Stimulated activated CD8-positive, alpha-beta memory T cell treated with anti-CD3 and anti-CD28 coated beads, Interleukin-7, amount 100 ng/mL, for 1 hour (primary cell): ENCODE measurements around the gene MEAF6.
"Not testable (repeated sequence)": the region's sequence is repeated elsewhere in the genome, so short reads cannot be mapped to it uniquely, and the experiment has no call there.

Experiments used
- DNase-seq, 2 donors: peaks; one replicate each; pipeline ENCODE4 v3.0.0-alpha.2; 2020; ENCODE audit warnings: low read depth in 2 of 2

Gene MEAF6

DNA sequence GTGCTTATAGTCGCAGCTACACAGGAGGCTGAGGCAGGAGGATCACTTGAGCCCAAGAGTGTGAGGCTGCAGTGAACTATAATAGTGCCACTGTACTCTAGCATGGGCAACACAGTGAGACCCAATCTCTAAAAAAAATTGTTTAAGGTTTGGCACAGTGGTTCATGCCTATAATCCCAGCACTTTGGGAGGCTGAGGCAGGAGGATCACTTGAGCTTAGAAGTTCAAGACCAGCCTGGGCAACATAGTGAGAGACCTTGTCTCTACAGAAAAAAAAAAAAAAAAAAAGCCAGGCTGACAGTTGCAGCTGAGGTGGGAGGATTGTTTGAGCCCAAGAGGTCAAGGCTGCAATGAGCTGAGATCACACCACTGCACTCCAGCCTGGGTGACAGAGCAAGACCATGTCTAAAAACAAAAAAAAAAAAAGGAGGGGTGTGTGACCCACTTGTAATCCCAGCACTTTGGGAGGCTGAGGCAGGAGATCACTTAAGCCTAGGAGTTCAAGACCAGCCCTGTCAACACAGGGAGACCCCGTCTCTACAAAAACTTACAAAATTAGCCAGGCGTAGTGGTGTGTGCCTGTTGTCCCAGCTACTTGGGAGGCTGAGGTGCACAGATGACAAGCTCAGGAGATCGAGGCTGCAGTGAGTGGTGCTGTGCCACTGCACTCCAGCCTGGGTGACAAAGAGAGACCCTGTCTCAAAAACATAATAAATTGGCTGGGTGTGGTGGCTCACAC is 18.0 kb upstream of the MEAF6 start:
- DNase-seq: not testable (repeated sequence)

DNA sequence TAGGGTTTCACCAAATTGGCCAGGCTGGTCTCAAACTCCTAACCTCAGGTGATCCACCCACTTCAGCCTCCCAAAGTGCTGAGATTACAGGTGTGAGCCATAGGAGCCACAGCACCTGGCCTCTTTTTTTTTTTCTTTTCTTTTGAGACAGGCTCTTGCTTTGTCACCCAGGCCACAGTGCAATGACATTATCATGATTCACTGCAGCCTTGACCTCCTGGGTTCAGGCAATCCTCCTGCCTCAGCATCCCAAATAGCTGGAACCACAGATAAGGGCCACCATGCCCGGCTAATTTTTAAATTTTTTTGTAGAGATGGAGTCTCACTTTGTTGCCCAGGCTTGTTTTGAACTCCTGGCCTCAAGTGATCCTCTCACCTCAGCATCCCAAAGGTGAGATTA is 15.3 kb upstream of the MEAF6 start:
- DNase-seq: not testable (repeated sequence)

DNA sequence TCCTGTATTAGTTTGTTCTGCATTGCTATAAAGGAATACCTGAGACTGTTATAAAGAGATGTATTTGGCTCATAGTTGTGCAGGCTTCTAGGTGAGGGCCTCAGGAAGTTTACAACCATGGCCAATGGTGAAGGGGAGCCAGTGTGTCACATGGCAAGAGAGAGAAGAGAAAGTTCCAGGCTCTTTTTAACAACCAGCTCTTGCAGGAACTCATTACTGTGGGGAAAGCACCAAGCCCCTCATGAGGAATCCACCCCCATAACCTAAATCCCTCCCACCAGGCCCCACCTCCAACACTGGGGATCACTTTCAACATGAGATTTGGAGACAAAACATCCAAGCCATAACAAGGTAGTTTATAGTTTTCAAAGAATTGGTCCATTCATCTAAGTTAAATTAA is 5.0 kb upstream of the MEAF6 start:
- DNase-seq: no peak

DNA sequence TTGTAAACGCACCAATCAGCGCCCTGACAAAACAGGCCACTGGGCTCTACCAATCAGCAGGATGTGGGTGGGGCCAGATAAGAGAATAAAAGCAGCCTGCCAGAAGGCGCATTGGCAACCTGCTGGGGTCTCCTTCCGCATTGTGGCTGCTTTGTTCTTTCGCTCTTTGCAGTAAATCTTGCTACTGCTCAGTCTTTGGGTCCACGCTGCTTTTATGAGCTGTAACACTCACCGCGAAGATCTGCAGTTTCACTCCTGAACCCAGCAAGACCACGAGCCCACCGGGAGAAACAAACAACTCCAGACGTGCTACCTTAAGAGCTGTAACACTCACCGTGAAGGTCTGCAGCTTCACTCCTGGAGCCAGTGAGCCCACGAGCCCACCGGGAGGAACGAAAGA is 4.4 kb upstream of the MEAF6 start:
- peak in 1 of 2 donors; percentile 22 for DNase-seq

DNA sequence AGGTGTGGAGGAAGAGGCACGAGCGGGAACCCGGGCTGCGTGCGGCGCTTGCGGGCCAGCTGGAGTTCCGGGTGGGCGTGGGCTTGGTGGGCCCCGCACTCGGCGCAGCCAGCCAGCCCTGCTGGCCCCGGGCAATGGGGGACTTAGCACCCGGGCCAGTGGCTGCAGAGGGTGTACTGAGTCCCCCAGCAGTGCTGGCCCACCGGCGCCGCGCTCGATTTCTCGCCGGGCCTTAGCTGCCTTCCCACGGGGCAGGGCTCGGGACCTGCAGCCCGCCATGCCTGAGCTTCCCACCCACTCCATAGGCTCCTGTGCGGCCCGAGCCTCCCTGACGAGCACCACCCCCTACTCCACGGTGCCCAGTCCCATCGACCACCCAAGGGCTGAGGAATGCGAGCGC is 3.7 kb upstream of the MEAF6 start:
- not testable (repeated sequence) for DNase-seq

DNA sequence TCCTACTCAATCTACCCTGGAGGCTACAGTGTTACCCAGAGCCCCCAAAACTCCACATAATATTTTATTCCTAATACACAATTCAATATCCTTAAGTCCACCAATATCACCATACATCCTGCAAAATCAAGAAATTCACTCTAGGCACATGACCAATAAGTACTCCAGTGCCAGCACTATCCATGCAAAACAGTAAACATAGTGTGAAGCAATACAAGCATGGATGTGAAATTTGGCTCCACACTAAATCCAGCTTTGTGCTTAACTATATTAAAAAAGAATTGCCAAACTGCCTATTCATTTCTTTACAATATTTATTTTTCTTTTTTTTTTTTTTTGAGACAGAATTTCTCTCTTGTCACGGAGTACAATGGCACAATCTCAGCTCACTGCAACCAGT is 3.0 kb upstream of the MEAF6 start:
- DNase-seq: no peak

DNA sequence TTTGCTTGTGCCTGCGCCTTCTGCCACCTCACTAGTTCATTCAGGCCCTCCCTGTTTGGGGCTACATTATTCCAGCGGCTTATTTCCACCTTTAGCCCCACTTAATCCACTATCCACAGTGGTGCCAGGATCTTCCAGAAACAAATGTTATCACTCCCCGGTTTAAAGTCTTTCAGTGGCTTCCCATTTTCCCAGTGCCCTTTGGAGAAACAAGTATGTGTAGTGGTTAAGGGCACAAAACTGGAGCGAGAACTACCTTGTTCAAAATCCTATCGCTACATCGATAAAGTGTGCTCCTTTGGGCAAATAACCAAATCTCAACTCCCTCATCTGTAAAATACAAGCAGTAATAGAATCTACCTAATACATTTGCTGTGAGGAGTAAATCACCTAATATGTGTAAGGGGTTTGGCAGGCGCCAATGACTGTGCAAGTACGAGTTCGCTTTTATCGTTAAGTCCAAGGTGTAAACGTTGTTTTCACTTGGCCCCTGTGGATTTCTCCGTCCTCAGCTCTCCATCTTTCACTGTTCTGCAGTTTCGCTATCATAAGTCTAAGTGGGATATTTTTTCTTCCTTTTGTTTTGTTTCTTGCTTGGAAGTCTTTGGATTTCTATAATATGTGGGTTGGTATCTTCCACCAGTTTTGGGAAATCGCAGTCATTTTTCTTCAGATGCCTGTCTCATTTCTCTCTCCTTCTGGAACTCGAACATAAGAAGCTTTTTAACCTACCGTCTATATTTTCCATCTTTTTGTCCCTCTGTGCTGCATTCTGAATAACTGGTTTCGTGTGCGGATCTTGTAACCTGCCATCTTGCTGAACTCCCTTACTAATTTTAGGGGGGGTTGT is 844 bp upstream of the MEAF6 start:
- DNase-seq: no peak

DNA sequence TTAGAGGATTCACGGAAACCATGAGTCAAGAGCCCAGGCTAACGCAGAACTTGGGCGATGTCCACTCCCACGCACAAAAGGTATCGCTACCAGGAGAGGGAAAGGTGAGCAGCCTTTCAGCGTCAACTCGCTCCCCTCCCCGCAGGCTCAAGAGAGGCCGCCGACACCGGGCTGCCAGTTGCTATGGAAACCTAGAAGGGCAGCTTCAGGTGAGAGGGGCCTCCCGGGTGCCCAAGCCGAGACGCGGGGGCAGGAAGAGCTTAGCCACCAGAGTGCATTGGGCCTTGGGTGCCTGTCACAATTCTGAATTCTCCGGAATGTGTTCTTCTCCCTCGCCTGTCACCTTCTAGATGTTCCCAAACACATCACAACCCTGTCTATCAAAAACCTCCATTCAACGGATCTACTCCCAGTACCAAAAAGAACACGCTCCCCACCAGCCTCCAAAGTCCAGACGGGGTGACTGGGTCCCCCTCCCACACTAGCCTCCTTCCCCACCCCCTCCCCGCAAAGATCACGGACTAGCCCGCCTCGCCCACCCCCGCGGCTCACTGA is 694 bp downstream of the MEAF6 start:
- peak in 1 of 2 donors; percentile 8 for DNase-seq

DNA sequence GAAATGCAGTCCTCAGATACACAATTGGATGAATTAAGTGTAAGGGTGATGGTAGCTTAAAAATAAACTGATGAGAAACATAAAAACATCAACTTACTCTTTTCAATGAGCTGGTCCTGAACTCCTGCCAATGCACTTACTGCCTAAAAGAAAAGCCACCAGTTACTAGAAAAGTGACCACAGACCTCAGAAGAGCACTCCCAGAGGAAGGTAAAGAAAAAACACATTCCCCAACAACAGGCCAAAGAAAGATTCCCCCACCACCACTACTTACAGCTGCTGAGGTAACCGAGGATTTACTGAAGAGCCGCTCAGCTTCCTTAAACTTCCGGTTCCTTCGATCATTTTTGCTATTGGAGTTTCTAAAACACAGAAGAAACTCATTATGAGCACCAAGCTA is 5.4 kb downstream of the MEAF6 start:
- DNase-seq: no peak

DNA sequence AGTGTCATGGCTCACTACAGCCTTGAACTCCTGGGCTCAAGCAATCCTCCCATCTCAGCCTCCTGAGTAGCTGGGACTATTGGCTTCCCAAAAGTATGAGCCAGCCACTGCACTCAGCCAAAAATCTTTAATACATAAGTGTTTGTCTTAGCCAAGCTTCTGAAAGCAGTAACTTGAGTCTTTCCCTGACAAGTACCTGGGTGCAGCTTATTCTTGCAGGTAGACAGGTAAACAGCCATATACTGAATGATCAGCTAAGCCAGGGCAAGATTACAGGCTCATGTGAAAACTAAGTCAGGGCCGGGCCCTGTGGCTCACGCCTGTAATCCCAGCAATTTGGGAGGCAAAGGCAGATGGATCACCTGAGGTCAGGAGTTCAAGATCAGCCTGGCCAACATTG is 7.8 kb downstream of the MEAF6 start:
- DNase-seq: no peak

DNA sequence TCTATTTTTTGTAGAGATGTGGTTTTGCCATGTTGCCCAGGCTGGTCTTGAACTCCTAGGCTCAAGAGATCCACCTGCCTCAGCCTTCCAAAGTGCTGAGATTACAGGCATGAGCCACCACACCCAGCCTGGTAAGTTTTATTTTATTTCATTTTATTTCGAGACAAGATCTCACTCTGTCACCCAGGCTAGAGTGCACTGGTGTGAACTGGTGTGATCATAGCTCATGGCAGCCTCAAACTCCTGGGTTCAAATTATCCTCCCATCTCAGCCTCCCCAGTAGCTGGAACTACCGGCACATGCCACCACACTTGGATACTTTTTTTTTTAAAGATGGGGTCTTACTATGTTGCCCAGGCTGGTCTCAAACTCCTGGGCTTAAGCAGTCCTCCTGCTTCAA is 11.8 kb downstream of the MEAF6 start:
- not testable (repeated sequence) for DNase-seq

DNA sequence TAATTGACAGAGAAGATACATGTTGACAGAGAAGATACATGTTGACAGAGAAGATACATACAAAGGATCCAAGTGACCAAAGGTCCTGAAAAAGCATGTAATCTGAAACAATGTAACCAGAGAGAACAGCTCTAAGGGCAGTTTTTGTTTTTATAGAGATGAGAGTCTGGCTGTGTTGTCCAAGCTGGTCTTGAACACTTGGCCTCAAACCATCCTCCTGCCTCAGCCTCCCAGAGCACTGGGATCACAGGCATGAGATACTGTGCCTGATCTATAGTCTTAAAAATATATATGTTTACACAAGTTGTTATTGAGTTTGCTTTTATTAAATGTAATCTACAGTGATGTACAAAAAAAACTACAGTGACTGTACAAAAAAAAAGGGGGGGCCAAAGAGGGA is 12.5 kb downstream of the MEAF6 start:
- DNase-seq: no peak

DNA sequence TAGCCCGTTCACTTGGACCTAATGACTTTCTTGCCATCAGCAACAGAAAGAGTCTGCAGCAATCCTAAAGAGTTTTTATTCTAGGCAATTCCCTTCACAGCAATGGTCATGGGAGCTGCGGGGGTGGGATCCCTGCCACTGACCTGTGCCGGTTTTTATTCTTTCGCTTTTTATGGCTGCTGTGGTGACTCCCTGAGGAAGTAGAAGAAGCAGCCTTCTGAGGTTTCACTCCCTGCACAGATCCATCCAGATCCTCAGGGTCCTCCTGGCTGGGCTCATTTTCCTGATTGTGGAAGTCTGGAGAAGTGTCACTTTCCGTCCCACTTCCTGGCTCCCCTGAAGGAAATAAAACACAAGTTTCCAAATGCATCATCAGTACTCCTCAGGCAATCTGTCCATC is 12.9 kb downstream of the MEAF6 start:
- DNase-seq: no peak

DNA sequence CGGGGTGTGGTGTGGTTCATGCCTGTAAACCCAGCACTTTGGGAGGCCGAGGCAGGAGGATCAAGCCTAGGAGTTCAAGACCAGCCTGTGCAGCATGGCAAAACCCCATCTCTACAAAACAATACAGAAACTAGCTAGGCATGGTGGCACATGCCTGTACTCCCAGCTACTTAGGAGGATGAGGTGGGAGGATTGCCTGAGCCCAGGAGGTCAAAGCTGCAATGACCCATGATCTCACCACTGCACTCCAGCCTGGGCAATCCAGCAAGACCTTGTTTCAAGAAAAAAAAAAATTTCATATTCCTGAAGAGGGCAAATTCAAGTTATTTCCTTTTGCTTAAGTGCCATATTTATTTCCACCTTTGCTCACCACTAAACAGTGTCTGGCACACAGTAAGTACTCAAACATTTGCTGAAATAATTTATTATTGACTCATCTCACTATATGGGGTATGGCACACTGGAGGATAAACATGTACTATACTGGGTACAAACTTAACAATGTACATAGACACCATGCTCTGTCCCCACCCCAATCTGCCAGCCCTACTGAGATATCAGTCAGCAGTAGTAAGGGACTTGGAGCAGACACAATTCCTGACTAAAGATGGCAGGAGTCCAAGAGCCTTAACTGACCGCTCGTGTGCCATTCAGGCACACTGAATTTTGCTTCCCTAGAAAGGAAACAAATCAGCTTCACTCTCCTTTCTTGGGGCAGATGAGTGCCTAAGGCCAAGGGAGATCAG is 15.5 kb downstream of the MEAF6 start:
- no peak for DNase-seq

DNA sequence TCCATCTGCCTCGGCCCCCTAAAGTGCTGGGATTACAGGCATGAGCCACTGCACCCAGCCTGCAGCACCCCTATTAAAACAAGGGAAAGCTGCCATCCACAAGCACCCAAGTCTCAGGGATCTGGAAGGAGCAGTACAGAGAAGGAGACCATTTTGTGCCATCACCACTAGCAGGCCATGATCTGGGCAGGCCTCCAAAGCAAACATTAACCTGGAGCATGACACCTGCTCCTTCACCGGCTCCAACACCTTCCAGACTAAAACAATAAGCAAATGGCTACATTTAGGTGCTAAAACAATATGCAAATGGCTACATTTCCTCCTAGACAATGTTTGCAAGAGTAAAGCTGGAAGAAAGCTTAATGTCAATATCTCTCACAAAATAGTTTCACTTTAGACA is 16.7 kb downstream of the MEAF6 start:
- no peak for DNase-seq

DNA sequence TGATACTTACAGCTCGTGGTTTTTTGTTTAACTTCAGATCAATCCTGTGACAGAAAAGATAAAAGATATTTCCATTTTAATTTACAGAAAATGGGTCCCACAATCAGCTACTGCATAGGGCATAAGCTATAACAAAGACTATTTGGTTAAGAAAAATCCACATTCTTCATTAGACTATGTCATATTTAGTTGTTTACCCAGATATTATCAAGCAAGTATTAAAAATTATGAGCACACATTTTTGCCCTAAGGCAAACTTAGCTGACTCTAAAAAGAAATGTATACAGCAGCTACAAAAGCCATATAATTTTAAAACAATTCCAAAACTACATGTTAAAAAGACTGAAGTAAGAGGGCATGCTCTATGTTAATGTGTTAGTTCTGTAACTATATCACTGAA is 18.7 kb downstream of the MEAF6 start:
- no peak for DNase-seq

DNA sequence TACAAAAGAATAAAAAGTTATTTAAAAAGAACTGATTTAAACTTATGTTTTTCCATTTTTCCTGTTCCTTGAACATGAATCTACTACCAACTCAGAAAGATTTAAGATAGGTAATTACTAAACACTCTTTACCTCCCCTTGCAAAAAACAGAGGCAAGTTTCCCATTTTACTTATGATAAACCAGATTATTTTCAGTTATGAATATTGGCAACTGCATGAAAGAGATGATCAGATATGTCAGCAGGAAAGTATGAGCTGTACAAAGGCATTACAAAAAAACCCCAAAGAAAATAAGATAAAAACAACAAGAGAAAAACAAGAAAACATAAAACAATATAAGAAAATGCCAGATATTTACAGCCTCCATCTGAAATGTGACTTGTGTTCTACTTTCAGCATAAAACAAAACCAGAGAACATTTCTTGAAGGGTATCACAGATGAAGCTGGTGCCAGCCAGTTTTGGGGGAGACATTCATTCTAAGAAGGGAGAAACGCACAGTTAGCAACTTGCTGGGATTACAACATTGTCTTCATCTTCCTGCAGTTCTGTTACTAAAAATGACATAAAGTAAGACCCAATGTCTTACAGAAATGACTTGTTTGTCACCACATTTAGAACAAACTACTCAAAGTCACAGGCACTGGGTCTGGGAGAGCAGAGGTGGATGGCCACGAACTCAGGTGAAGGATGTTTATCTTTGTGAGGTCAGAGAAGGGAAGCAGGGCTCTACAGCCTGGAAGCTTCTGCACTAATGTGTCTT is 21.0 kb downstream of the MEAF6 start:
- DNase-seq: no peak

DNA sequence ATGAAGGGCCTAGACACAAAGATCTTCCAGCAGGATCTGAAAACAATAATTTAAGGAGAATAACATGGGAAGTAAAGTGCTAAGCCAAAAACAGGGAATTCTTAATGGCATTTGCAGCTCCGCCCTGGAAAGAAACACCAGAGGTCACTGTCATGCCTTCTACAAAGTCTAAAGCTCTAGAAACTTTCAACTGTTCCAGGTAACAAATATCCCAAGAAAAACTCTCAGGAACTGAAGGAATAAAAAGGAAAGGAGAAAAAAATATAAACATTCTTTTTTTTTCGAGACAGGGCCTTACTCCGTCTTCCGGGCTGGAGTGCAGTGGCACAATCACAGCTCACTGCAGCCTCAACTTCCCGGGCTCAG is 27.0 kb downstream of the MEAF6 start:
- DNase-seq: no peak

DNA sequence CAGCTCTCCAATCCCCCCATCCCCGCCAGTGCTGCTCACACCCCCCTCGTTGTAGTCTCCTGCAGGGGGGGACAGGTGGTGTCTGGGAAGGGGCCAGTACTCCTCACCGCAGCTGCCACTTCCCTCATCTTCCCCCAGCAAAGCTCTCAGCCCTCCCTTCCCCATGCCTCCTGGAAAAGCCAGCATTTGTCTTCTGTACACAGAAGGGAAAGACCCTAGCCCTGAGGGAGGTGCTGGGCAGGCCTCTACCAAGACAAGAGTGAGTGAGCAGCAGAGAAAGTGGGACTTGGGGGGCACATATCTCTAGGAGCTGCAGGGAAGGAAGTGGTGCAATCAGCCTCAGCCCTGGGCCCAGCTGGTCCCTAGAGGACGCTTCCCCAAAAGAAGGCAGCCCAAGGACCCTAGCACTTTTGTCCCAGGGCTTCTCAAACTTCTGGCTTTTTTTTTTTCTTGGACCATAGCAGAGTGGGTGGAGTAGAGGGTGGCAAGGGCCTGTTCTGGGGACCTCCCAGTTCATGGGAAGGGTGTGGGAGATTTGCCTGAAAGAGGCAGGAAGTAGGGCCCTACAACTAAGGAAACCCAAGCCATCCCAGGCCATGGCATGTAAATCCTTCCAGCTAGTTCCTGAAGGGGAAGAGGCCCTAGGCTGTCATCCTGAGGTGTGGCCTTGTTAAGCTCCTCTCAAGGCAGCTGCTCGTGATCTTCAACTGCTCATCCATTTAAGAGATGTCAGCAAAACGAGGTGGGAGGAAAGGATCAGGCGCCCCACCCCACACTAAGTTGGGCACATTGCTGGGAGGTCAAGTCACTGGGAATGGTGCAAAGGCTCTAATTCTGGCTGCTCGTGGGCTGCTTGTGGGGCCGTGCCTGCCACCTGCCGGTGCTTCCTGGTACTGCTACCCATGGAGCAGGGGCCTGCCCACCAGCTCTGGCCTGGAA is 27.6 kb downstream of the MEAF6 start:
- peak in 1 of 2 donors; percentile 78 for DNase-seq

DNA sequence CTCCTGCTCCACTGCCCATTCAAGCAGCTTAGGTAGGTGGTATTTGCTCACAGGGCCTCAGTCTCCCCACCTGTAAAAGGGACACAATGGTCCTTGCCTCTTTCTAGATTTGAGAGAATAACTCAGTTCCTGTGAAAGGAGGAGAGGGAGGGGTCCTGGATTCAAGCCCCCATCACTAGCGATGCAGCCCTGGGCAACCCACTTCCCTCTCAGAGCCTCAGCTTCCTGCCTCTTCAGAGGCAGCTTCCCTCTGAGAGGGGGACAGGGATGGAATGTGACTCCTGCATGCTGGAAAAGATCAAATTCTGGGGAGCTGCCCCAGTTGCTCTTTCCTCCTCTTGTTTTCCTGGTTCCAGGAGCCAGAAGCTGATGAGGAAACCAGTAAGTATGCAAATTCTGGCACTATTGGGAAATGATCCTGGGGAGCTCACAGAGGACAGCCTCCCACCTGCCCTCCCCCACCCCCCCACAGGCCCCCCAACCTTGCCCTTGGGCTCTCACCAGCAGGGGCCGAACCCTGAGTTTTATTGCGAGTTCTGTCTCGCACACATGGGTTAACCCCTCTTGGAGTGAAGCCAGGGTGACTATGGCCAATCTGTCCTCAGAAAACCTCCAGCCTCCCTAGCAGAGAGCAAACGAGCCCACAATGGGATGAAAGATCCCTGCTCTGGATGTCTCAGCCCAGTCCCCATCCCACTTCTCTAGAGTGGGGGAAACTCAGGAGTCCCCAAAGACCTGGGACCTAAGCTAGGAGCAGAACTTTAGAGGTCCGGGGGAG is 28.5 kb downstream of the MEAF6 start:
- no peak for DNase-seq
